GM06990 (cell line): ENCODE results near the gene ARHGDIG.

Experiments used
- DNase-seq: peaks from one replicate; pipeline ENCODE4 v3.0.0-alpha.2; 2011; ENCODE audit not compliant: insufficient read length; ENCODE audit errors: extremely low read depth
- H3K27me3 ChIP-seq: replicated peaks from 2 replicates; pipeline ENCODE4 v1.6.0; 2011; ENCODE audit warnings: low read length; ENCODE audit not compliant: control insufficient read depth, insufficient read depth
- H3K36me3 ChIP-seq: 2 replicates; pipeline ENCODE4 v1.5.1; 2011; ENCODE audit warnings: low read length; ENCODE audit not compliant: control insufficient read depth, insufficient read depth
- H3K4me3 ChIP-seq: replicated peaks from 2 replicates; pipeline ENCODE4 v1.5.1; 2011; ENCODE audit warnings: low read depth, mild to moderate bottlenecking, control low read depth, low read length
- TF ChIP-seq, protein P1 (sequence below): IDR thresholded peaks from 2 replicates; pipeline ENCODE4 v1.5.1; 2011; ENCODE audit warnings: low read length, control low read depth, mild to moderate bottlenecking, inconsistent platforms; ENCODE audit not compliant: insufficient read depth, poor library complexity, severe bottlenecking

ARHGDIG gene

GRCh38 chr16:283033-283805 is 2.8 kb downstream of the ARHGDIG start, which contains the start of gene PDIA2:
Gene PDIA2 (plus strand): TSS chr16:283164. CDS start chr16:283170, 6 bp downstream.
- no peak for DNase-seq
- H3K4me3 ChIP-seq: no peak within 1 kb of the TSS
- TF ChIP-seq, protein P1, sequence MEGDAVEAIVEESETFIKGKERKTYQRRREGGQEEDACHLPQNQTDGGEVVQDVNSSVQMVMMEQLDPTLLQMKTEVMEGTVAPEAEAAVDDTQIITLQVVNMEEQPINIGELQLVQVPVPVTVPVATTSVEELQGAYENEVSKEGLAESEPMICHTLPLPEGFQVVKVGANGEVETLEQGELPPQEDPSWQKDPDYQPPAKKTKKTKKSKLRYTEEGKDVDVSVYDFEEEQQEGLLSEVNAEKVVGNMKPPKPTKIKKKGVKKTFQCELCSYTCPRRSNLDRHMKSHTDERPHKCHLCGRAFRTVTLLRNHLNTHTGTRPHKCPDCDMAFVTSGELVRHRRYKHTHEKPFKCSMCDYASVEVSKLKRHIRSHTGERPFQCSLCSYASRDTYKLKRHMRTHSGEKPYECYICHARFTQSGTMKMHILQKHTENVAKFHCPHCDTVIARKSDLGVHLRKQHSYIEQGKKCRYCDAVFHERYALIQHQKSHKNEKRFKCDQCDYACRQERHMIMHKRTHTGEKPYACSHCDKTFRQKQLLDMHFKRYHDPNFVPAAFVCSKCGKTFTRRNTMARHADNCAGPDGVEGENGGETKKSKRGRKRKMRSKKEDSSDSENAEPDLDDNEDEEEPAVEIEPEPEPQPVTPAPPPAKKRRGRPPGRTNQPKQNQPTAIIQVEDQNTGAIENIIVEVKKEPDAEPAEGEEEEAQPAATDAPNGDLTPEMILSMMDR: no peak

GRCh38 chr16:284204-285120 is 4.1 kb downstream of the ARHGDIG start:
- Histone ChIP-seq H3K36me3 (peaks cover 7% of the 10 kb centered on the region), H3K27me3 (no peaks in the 10 kb centered on the region), H3K4me3 (no peak overlapping the region)
- TF ChIP-seq, protein P1: no peak
- DNase-seq: no peak

More at GRCh38 chr16:283033-283805, 2.8 kb downstream of the ARHGDIG start, which contains the start of gene PDIA2:
- H3K36me3 ChIP-seq: peaks cover 2% of the 10 kb centered on the region
- H3K27me3 ChIP-seq: no peaks in the 10 kb centered on the region

- Histone ChIP-seq H3K36me3 (peaks cover 8% of the 10 kb centered on the region), H3K27me3 (no peaks in the 10 kb centered on the region), H3K4me3 (no peak overlapping the region)
- DNase-seq: peak; percentile 38
- TF ChIP-seq, protein P1: no peak
Measured at GRCh38 chr16:285146-286055, 5.0 kb downstream of the ARHGDIG start.

DNA sequence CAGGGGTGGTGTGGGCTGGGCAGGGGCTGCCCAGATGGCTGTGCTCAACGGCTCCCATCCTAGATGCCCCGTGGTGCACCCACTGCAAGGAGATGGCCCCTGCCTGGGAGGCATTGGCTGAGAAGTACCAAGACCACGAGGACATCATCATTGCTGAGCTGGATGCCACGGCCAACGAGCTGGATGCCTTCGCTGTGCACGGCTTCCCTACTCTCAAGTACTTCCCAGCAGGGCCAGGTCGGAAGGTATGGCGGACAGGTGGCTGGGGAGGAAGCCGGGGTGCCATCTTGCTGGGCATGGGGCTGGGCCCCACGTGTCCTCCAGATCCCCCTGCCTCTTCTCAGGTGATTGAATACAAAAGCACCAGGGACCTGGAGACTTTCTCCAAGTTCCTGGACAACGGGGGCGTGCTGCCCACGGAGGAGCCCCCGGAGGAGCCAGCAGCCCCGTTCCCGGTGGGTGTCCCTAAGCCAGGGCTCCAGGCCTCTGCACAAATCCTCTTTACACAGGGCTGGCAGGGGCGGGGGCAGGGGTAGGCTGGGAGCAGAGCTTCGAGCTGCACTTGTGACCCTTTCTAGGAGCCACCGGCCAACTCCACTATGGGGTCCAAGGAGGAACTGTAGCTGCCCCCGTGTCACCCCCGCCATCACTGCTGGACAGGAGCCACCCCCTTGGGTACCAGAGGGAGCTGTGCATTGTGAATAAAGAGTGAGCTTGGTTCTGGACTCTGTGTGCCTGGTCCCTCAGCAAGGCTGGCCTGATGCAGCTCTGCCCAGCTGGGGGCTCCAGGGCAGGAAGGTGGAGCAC is 6.3 kb downstream of the ARHGDIG start:
- no peak for DNase-seq
- Histone ChIP-seq H3K36me3 (peaks cover 10% of the 10 kb centered on the region), H3K4me3 (no peak overlapping the region), H3K27me3 (no peaks in the 10 kb centered on the region)
- TF ChIP-seq, protein P1: no peak
